Measurements from ENCODE around the gene DTX2.
"Not testable (repeated sequence)": the region's sequence is repeated elsewhere in the genome, so short reads cannot be mapped to it uniquely, and the experiment has no call there.

The DTX2 gene

GRCh38 chr7:76443846-76444245, 17.7 kb upstream of the DTX2 start:
- DNase-seq (ENCODE audit: low read depth, low spot score): not testable (repeated sequence)

- peak; percentile 36 for DNase-seq (ENCODE audit: low read depth, low spot score)
These were observed 15.9 kb upstream of the DTX2 start for GRCh38 chr7:76445577-76446008.

GRCh38 chr7:76457017-76457416, 4.5 kb upstream of the DTX2 start:
- not testable (repeated sequence) for DNase-seq (ENCODE audit: low read depth, low spot score)

DNA sequence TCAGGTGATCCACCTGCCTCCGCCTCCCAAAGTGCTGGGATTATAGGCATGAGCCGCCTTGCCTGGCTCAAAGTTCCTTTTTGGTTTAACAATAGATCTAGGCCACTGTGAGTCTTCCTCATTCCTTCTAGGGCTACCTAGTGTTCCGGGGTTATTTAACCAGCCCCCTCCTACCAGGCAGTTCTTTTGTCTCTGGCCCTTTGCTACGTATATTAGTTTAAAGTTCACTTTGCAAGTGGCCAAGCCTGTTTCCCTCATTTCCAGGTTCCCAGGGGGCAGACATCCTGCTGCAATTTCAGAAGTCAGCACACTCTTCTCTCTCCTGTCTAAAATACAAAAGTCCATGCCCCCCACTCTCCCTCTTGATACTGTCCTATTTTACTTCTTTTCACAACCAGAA, 3.0 kb upstream of the DTX2 start:
- not testable (repeated sequence) for DNase-seq (ENCODE audit: low read depth, low spot score)

GRCh38 chr7:76460767-76461166, 742 bp upstream of the DTX2 start:
- DNase-seq (ENCODE audit: low read depth, low spot score): not testable (repeated sequence)

- DNase-seq (ENCODE audit: low read depth, low spot score): not testable (repeated sequence)
These were observed 868 bp downstream of the DTX2 start for GRCh38 chr7:76462271-76462882.

GRCh38 chr7:76464959-76465358, 3.5 kb downstream of the DTX2 start:
- DNase-seq (ENCODE audit: low read depth, low spot score): not testable (repeated sequence)

DNA sequence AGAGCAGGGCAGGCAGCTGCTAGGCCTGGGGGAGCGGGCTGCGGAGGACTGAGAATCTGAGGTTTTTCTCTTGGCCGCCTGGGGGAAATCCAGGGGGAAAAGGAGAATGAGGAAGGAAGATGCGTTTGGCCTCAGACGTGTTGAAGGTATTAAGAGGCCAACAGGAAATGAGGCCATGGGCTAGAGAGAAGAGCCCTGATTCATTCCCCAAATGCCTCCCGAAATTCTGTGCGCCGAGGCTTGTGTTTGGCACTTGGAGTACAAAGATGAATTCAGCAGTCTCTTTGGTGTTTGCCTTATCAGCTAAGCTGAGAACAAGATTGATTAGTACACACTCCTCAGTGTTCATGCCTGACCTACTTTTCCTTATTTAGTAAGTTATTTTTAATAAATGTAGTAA, 4.4 kb downstream of the DTX2 start:
- DNase-seq (ENCODE audit: low read depth, low spot score): not testable (repeated sequence)

DNA sequence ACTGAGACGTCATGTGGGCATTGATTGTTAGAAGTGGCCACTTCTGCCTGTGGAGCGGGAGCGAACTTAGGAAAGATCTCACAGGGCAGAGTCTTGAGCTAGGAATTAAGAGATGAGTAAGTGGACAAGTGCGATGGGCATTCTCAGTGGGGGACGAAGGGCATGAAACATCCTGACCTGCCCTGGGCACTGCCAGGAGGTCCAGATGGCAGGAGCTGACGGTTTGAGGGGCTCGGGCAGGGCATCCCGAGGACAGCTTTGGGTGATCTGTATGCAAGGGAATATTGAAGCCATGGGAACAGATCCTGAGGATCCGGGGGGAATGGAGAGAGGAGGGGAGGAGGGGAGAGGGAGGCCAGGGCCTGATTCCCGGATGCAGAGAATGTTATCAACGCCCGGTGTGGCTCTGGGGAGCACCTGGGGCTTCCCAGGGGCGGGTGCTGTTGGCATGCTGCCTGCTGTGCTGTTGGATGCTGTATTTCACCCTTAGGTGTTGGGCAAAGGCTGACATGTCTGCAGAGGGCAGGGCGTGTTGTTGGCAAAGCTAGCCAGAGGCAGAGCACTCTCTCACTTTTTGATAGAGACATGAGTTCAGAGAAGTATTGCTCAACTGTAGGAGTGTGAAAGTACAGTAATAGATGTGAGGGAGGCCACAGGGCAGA, 6.4 kb downstream of the DTX2 start:
- DNase-seq (ENCODE audit: low read depth, low spot score): not testable (repeated sequence)

DNA sequence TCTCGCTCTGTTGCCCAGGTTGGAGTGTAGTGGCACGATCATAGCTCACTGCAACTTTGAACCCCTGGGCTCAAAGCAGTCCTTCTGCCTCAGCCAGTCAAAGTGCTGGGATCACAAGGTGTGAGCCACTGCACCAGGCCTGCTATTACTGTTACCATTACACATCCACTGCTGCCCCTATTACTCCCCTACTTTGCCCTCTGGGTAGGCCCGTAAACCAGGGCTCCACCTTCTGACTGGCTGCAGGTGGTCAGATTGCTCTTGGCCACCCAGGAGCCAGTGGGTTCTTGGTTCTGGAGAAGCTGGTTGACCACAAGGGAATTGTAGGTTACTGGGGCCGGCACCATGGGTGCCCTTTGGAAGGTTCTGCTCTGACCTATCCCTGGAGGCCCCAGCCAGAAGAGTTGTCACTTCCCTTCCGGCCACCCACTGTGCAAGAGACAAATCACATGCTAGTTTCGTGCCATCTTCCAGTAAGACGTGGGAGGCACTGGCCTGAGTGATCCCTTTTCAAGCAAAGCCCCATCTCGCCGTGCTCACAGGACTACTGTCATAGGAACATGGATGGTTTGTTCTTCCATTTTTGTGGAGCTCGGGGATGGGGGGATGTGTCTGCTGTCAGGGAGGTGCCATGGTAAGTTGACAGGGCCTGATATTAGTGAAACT, 10.2 kb downstream of the DTX2 start:
- not testable (repeated sequence) for DNase-seq (ENCODE audit: low read depth, low spot score)

DNA sequence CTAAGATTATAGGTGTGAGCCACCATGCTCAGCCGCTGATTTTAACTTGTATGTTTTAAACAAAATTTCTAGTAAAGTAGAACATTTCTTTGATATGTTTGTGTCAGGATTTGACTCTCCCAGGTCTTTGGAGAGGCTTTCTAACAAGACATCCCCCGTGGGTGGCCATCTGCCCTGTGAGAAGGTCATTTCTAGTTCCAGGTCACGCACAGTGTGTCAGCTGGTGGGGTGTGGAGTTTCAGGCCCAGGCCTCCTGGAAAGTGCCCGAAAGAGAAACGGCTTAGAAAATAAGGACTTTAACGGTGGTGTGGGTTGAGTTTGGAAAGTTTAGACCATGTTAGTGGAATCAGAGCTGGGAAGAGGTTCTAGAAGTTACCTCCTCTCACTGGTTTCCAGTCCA, 11.6 kb downstream of the DTX2 start:
- DNase-seq (ENCODE audit: low read depth, low spot score): not testable (repeated sequence)

- DNase-seq (ENCODE audit: low read depth, low spot score): not testable (repeated sequence)
These were observed 14.8 kb downstream of the DTX2 start for GRCh38 chr7:76476280-76476679.

DNA sequence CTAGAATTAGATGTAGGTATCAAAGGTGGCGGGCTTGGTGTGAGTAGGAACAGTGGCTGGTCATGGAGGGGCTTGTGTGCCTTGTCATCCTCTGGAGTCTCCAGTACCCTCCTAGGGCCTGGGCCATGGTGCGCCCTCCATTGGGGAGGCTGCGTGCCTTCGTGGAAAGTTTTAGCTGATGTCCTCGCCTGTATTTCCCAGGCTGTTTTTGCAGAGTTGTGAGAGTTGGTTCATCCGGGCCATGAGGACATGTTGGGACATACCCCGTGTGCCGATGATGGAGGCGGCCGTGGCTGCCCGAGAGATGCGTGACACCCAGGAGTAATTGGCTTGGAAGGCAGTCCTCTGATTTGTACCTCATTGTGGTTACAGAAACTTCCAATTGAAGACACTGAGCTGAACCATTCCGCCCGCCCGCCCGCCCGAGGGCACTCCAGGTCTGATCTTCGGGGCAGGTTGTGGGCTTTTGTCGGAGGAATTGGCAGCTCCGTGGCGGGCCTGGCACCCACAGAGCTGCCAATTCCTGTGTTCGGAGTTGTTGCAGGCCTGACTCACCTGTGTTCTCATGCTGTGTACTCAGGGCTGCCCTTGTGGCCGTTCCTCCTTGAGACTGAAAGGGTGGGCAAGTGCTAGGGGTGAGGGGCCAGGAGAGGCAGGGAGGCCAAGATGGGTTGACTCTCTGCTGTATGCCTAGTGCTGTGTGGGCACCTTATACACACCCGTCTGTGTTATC, 15.4 kb downstream of the DTX2 start:
- DNase-seq (ENCODE audit: low read depth, low spot score): not testable (repeated sequence)

GRCh38 chr7:76479628-76480027, 18.1 kb downstream of the DTX2 start:
- not testable (repeated sequence) for DNase-seq (ENCODE audit: low read depth, low spot score)

DNA sequence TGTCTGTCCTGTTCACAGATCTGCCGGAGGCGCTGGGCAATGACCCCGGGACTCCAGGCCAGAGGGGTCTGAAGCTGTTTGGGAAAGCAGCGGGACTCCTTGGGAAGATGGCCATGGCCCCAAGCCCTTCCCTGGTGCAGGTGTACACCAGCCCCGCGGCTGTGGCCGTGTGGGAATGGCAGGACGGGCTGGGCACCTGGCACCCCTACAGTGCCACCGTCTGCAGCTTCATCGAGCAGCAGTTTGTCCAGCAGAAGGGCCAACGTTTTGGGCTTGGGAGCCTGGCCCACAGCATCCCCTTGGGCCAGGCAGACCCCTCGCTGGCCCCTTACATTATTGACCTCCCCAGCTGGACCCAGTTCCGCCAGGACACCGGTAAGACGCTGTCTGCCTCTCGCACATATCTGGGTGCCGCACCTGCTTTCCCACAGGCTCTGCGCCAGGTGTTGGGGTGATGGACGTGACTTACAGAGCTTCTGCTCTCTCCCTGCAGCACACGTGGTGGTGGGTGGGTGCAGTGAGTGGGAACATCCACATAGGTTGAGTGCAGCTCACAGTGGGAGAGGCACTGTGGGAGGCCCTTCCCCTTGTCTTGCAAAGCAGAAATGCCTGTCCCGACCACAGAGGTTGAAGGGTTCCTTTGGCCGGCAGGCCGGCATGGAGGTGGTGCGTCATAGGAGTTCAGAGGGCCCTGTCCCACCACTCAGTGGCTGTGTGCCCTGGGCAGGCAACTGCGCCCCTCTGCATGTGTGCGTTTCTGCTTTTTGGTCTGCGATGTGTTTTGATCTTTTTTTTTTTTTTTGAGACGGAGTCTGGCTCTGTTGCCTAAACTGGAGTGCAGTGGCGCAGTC, 19.1 kb downstream of the DTX2 start:
- not testable (repeated sequence) for DNase-seq (ENCODE audit: low read depth, low spot score)

- not testable (repeated sequence) for DNase-seq (ENCODE audit: low read depth, low spot score)
These were observed 21.2 kb downstream of the DTX2 start for GRCh38 chr7:76482660-76483059.

DNA sequence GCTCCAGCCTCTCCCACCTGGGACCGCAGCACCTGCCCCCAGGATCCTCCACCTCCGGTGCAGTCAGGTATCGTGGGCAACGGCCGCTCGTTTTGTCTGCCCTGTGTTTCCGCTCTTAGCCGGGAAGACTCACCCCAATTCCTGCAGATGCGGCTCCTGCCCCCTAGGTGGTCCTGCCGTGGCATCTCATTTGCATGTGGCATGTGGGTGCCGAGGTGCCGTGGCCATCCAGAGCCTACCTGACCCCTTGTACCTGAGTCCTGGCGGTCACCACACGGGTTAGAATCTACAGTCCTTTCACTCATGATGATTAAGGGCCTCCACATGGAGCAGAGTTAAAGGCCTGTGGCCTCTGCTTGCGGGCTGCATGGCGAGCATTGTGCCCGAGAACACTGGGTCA, 21.6 kb downstream of the DTX2 start:
- not testable (repeated sequence) for DNase-seq (ENCODE audit: low read depth, low spot score)

DNA sequence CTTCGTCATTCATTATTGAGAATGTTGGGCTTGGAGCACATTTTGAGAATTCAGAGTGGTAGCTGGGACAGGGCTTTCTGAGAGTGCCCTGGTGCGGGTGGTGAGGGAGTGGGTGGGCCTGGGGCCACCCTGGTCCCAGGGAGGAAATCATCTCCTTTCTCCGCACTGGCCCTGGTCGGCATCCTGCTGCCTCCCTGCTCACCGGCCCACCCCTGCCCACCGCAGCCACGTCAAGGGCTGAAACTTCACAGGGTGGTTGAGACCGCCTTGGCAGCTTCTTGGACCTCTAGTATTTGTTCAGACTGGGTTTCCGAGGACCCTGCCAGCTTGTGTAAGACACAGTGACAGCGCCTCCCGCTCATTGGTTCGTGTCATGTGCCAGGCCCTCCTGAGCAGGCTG, 22.9 kb downstream of the DTX2 start:
- DNase-seq (ENCODE audit: low read depth, low spot score): not testable (repeated sequence)

DNA sequence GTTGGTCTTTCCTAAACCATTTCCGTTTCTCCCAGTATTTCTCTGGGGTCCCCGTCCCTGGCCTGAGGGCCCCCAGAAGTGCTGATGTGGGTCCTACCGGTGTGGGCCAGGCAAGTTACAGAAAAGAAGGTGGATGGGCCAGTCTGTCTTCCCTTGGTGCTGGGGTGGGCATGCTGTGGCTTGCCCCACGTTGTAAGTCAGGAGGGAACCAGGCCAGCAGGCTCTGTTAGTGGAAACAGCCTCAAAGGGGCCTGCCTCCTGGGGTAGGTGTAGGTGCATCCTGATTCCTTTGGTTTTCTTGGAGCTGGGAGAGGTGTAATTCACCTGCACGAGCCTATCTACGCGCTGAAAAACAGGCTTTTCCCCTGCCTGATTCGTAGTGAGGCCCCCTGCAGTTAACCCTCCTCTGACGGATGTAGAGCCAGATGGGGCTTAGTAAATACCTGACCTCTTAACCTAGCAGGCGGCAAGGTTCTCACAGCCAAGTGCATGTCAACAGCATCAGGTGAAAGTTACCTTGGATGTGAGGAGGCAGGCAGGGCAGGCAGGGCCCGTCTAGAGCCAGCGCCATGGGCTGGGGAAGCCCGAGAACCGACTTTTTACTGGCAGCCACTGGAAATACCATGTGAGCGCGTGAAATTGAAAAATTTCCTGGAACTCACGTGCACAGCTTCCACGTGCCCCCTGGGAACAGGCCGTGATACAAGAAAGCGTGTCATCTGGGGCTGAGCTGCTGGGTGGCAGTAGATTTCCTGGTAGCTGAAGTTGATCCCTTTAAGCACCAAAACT, 24.5 kb downstream of the DTX2 start:
- DNase-seq (ENCODE audit: low read depth, low spot score): not testable (repeated sequence)

DNA sequence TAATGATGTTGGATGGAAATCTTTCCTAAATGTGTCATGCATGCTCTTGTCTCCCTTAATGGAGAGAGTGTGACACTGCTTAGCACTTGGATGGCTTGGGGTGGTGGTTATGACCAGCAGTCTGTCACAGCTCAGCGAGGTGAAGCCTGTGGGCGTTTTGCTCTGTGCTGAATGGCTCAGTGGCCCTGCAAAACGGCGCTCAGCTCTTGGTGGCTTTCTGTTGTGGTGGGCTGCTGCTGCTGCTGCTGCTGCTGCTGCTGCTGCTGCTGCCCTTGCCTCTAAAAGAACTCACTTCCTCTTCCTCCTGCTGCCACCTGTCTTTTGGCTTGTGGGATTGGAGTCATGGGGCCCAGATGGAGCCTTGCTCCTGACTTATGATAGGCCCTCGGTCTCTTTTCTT, 25.1 kb downstream of the DTX2 start:
- DNase-seq (ENCODE audit: low read depth, low spot score): not testable (repeated sequence)
